Esophagus muscularis mucosa (tissue), 4 donors: ENCODE results near the gene COX14. TPM values are rescaled to one million over a fixed set of nuclear protein-coding genes. Genes with fewer than 3 reads are reported as not detected.

Experiments
- DNase-seq: peaks from one replicate; pipeline ENCODE4 v3.0.0-alpha.2; 2017; ENCODE audit errors: extremely low spot score
- H3K27ac ChIP-seq, 4 donors: fragments of 200-600 bp; sonication (generic); replicated peaks in 1 of 4; 1 replicate in 3 of 4; 2 replicates in 1 of 4; pipeline ENCODE4 v1.5.1; 2016 to 2019; ENCODE audit warnings: mild to moderate bottlenecking in 1 of 4
- H3K27me3 ChIP-seq, 4 donors: fragments of 200-600 bp; sonication (generic); one replicate each; pipeline versions ENCODE4 v1.5.1 to v1.6.0; 2016 to 2019
- H3K36me3 ChIP-seq, 4 donors: fragments of 200-600 bp; sonication (generic); one replicate each; pipeline ENCODE4 v1.5.1; 2016 to 2019
- H3K4me1 ChIP-seq, 4 donors: fragments of 200-600 bp; sonication (generic); one replicate each; pipeline ENCODE4 v1.5.1; 2016 to 2019
- H3K4me3 ChIP-seq, 4 donors: fragments of 200-600 bp; sonication (generic); 1 replicate in 2 of 4; 2 replicates in 2 of 4; pipeline ENCODE4 v1.5.1; 2016 to 2019; ENCODE audit warnings: mild to moderate bottlenecking in 4 of 4, moderate library complexity in 1 of 4
- H3K9me3 ChIP-seq, 4 donors: fragments of 200-600 bp; sonication (generic); 1 replicate in 3 of 4; 2 replicates in 1 of 4; pipeline ENCODE4 v1.5.1; 2016 to 2019
- CTCF ChIP-seq, 3 experiments: fragments of 200-600 bp in 2 of 3; fragments of 450-650 bp in 1 of 3; sonication (generic) in 2 of 3; IDR thresholded peaks; one replicate each; pipeline ENCODE4 v1.5.1; 2017 to 2019; ENCODE audit warnings: antibody characterized with exemption in 3 of 3, mild to moderate bottlenecking in 2 of 3, moderate library complexity in 1 of 3
- EP300 ChIP-seq: sonication (generic); formaldehyde crosslinking; IDR thresholded peaks from one replicate; pipeline ENCODE4 v1.6.1; 2017; ENCODE audit warnings: antibody characterized with exemption
- POLR2A ChIP-seq: fragments of 450-650 bp; IDR thresholded peaks from one replicate; pipeline ENCODE4 v1.6.1; 2017; ENCODE audit warnings: antibody characterized with exemption, moderate library complexity, mild to moderate bottlenecking, low read depth
- POLR2AphosphoS5 ChIP-seq, 2 donors: sonication (generic); formaldehyde crosslinking; IDR thresholded peaks; one replicate each; pipeline ENCODE4 v1.6.1; 2017; ENCODE audit warnings: antibody characterized with exemption in 2 of 2
- WGBS: methylation state at CpG from one replicate; pipeline ENCODE4 v1.1.5; 2018; 5-methylcytosine and 5-hydroxymethylcytosine counted together
- intact Hi-C: fragments of 100-400 bp; cut with DNase I; formaldehyde crosslinking; loops from one replicate; pipeline ENCODE4 v1.15.1; 2023
- total RNA-seq, 4 donors: library from RNA; depleted of rRNA; stranded (reverse); fragments of >200 nt; gene quantifications; one replicate each; pipeline versions ENCODE4 v1.1.0 to v1.2.1, GENCODE V29; 2016

The COX14 gene
- total RNA-seq, 4 donors from 2014 or later: 52.8 to 105 (median 87.6) TPM

DNA sequence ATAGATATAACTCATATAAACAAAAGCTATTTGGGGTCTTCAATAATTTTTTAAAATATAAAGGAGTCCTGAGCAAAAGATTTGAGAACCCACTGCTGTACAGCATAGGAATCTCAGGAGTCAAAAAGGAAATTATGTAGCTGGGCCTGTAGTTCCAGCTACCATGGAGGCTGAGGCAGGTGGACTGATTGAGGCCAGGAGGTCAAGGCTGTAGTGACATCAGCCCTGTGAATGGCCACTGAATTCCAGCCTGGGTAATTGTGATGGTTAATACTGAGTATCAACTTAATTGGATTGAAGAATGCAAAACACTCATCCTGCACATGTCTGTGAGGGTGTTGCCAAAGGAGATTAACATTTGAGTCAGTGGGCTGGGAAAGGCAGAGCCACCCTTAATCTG lies 44.6 kb downstream of the COX14 start:
- TF ChIP-seq EP300 (no peak), POLR2AphosphoS5 (IDR thresholded peaks at IDR 0.05) (no peak), POLR2A (no peak), CTCF (IDR thresholded peaks at IDR 0.05) (no peak)
- Histone ChIP-seq H3K27me3 (no peaks in the 10 kb centered on the region), H3K4me1 (peaks cover 0 to 4% (median 1%) of the 10 kb centered on the region in 4 donors), H3K4me3 (no peak overlapping the region), H3K27ac (no peak overlapping the region), H3K36me3 (peaks cover 0 to 8% (median 3%) of the 10 kb centered on the region in 4 donors), H3K9me3 (no peaks in the 10 kb centered on the region)
- intact Hi-C loops: no loop called here
- no peak for DNase-seq

- DNase-seq: no peak
- intact Hi-C loops: no loop called here
- TF ChIP-seq POLR2A: no peak
- TF ChIP-seq CTCF (IDR thresholded peaks at IDR 0.05): no peak
- no peak for TF ChIP-seq POLR2AphosphoS5 (IDR thresholded peaks at IDR 0.05)
- TF ChIP-seq EP300: no peak
- no peaks in the 10 kb centered on the region for H3K9me3 ChIP-seq
- H3K36me3 ChIP-seq: peaks cover 0 to 8% (median 3%) of the 10 kb centered on the region in 4 donors
- 89% methylated on average over 2 of the region's 2 CpGs for WGBS
- no peak overlapping the region for H3K27ac ChIP-seq
- no peak overlapping the region for H3K4me3 ChIP-seq
- peaks cover 0 to 10% (median 5%) of the 10 kb centered on the region in 4 donors for H3K4me1 ChIP-seq
- H3K27me3 ChIP-seq: no peaks in the 10 kb centered on the region
These were observed 45.2 kb downstream of the COX14 start for GRCh38 chr12:50157259-50157658.

GRCh38 chr12:50160643-50161042 lies 48.6 kb downstream of the COX14 start:
- peaks cover 3 to 30% (median 21%) of the 10 kb centered on the region in 4 donors for H3K4me1 ChIP-seq
- H3K27me3 ChIP-seq: no peaks in the 10 kb centered on the region
- intact Hi-C loops: no loop called here
- H3K4me3 ChIP-seq: no peak overlapping the region
- no peaks in the 10 kb centered on the region for H3K9me3 ChIP-seq
- TF ChIP-seq EP300 (no peak), POLR2AphosphoS5 (IDR thresholded peaks at IDR 0.05) (no peak), CTCF (IDR thresholded peaks at IDR 0.05) (no peak), POLR2A (no peak)
- H3K36me3 ChIP-seq: no peaks in the 10 kb centered on the region
- H3K27ac ChIP-seq: no peak overlapping the region
- DNase-seq: no peak

- WGBS: 42% methylated on average over 2 of the region's 2 CpGs
- Histone ChIP-seq H3K9me3 (no peaks in the 10 kb centered on the region), H3K4me1 (peaks cover 10 to 40% (median 31%) of the 10 kb centered on the region in 4 donors), H3K36me3 (no peaks in the 10 kb centered on the region), H3K27me3 (no peaks in the 10 kb centered on the region), H3K4me3 (no peak overlapping the region), H3K27ac (peak overlapping the region in 1 of 4 donors; percentile 30)
- TF ChIP-seq POLR2AphosphoS5 (IDR thresholded peaks at IDR 0.05) (no peak), EP300 (no peak), CTCF (IDR thresholded peaks at IDR 0.05) (no peak), POLR2A (no peak)
- DNase-seq: no peak
- intact Hi-C loops: no loop called here
These were observed 50.2 kb downstream of the COX14 start for GRCh38 chr12:50162230-50162629.

- no peaks in the 10 kb centered on the region for H3K9me3 ChIP-seq
- H3K4me3 ChIP-seq: no peak overlapping the region
- DNase-seq: no peak
- peaks cover 10 to 47% (median 40%) of the 10 kb centered on the region in 4 donors for H3K4me1 ChIP-seq
- intact Hi-C loops: loop anchor here (5.0 kb wide), 1 partner anchor 53 kb away; the partner anchor contains the start of gene COX14
- H3K27ac ChIP-seq: no peak overlapping the region
- no peaks in the 10 kb centered on the region for H3K27me3 ChIP-seq
- no peak for TF ChIP-seq CTCF (IDR thresholded peaks at IDR 0.05)
- TF ChIP-seq POLR2AphosphoS5 (IDR thresholded peaks at IDR 0.05): no peak
- TF ChIP-seq EP300: no peak
- no peak for TF ChIP-seq POLR2A
- H3K36me3 ChIP-seq: no peaks in the 10 kb centered on the region
- WGBS: 95% methylated on average over 20 of the region's 20 CpGs
These were observed 52.9 kb downstream of the COX14 start for GRCh38 chr12:50164963-50165362.
